ENCODE data around the gene RABGAP1L. TPM values are rescaled to one million over a fixed set of nuclear protein-coding genes. Genes with fewer than 3 reads are reported as not detected.
A peak's percentile ranks its signal among the peaks of the same experiment; 100 is the strongest.
"Not testable (repeated sequence)": the region's sequence is repeated elsewhere in the genome, so short reads cannot be mapped to it uniquely, and the experiment has no call there.

RABGAP1L gene
- total RNA-seq, 1 donor from 2014 or later = 19.3 TPM

DNA sequence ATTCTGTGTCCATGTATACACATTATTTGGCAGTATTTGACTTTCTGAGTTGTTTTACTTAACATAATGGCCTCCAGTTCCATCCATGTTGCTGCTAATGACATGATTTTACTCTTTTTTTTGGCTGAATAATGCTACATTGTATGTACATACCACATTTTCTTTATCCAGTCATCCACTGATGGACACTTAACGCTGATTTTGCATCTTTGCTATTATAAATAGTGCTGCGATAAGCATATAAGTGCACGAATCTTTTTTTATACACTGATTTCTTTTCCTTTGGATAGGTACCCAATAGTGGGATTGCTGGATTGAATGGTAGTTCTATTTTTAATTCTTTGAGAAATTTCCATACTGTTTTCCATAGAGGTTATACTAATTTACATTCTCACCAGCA lies 544.0 kb downstream of the RABGAP1L start:
- no peak for DNase-seq (ENCODE audit: low read depth in 2 of 2)

- DNase-seq (ENCODE audit: low read depth in 2 of 2) = no peak
Observed at GRCh38 chr1:174704300-174704699, 545.0 kb downstream of the RABGAP1L start.

DNA sequence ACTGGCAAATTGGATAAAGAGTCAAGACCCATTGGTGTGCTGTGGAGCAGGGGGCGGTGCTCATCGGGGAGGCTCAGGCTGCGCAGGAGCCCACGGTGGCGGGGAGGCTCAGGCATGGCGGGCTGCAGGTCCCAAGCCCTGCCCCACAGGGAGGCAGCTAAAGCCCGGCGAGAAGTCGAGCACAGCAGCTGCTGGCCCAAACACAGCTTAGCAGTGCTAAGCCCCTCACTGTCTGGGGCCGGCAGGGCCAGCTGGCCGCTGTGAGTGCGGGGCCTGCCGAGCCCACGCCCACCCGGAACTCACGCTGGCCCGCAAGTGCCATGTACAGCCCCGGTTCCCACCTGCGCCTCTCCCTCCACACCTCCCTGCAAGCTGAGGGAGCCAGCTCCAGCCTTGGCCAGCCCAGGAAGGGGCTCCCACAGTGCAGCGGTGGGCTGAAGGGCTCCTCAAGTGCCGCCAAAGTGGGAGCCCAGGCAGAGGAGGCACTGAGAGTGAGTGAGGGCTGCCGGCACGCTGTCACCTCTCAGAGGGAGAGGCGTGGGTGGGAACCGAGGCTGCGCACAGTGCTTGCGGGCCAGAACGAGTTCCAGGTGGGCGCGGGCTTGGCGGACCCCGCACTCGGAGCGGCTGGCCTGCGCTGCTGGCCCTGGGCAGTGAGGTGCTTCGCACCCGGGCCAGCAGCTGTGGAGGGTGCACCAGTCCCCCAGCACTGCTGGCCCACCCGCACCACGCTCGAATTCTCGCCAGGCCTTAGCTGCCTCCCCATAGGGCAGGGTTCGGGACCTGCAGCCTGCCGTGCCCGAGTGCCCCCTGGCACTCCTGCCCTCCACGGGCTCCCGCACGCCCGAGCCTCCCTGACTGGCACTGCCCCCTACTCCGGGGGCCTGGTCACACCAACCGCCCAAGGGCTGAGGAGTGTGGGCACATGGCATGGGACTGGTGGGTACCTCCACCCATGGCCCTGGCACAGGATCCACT lies 551.8 kb downstream of the RABGAP1L start:
- DNase-seq (ENCODE audit: low read depth in 2 of 2) = no peak

- DNase-seq (ENCODE audit: low read depth in 2 of 2) = not testable (repeated sequence)
Observed at GRCh38 chr1:174711848-174712247, 552.5 kb downstream of the RABGAP1L start.

DNA sequence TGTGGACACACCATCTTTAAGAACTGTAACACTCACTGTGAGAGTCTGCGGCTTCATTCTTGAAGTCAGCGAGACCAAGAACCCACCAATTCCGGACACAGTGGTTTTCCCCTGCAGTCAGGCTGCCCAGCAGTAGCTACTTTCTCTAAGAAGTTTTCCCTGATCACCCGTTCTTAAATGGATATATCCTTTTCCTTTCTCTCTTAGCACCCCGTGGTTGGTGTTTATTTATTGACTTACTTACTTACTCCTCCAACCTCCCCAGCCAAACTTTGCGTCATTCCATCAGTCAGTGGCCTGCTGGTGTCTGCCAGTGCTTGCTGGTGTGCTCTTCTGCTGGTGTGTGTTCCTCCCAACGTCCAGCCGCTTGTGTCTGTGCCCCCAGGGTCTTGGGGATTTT lies 553.2 kb downstream of the RABGAP1L start:
- DNase-seq (ENCODE audit: low read depth in 2 of 2) = no peak

GRCh38 chr1:174713796-174714195 lies 554.5 kb downstream of the RABGAP1L start:
- DNase-seq (ENCODE audit: low read depth in 2 of 2) = peak; percentile 42 to 50

DNA sequence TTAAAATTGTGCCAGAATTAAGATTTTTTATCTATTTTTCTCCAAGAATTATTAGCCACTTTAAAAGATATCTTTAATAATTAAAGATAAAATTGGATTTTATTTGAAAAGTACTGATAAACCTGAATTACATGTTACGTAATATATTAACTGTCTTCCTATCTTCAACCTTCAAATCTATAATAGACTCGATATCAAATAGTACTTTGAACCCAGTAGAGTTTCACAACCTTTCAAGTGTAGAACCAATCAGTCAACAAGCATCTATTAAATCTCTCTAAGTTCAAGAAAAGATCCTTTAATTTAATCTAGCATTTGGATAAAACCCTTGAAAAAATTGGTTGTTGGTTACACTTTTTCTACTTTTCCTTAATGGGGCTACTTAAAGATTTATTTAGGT lies 559.9 kb downstream of the RABGAP1L start:
- DNase-seq (ENCODE audit: low read depth in 2 of 2) = no peak

- DNase-seq (ENCODE audit: low read depth in 2 of 2) = no peak
Observed at GRCh38 chr1:174720618-174721017, 561.3 kb downstream of the RABGAP1L start.

GRCh38 chr1:174721246-174721645 lies 561.9 kb downstream of the RABGAP1L start:
- DNase-seq (ENCODE audit: low read depth in 2 of 2) = no peak

DNA sequence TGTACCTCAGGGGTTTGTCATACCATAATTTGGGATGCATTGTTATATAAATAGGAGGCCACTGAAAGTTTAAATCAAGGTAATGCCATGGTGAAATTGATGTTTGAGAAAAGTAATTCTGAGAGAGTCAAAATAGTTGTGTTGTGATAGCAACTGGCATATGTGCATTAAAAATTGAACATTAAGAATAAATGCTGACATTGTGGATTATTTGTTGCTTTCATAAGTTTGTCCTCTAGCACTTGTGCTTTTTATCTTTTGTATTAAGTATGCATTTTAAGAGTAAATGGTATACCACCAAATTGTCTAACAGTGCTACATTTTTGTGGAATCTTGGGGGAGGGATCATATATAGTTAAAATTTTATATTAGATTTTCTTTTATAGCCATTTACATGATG lies 564.5 kb downstream of the RABGAP1L start:
- DNase-seq (ENCODE audit: low read depth in 2 of 2) = no peak

- no peak for DNase-seq (ENCODE audit: low read depth in 2 of 2)
Observed at GRCh38 chr1:174724219-174724618, 564.9 kb downstream of the RABGAP1L start.

- DNase-seq (ENCODE audit: low read depth in 2 of 2) = peak; percentile 25 to 37
Observed at GRCh38 chr1:174726167-174726879, 567.0 kb downstream of the RABGAP1L start.

GRCh38 chr1:174726880-174727585 lies 567.7 kb downstream of the RABGAP1L start:
- no peak for DNase-seq (ENCODE audit: low read depth in 2 of 2)

DNA sequence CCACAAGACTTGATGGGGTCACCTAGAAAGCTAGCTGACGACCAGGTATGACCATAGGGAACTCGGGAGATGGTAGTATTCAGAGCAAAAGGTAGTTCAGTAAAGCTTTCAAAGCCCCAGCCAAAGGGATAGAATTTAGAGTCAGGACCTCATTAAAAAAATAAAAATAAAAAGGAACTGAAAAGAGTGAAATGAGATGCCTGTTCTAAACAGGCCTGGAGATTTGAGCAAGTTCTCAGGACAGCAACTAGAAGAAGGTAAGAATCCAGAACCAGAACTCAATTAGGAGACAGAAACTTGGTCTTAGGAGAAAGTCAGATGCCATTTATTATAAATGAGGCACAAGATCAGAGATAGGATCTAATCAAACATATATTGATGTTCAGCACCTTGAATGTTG lies 575.0 kb downstream of the RABGAP1L start:
- DNase-seq (ENCODE audit: low read depth in 2 of 2) = no peak

GRCh38 chr1:174736831-174737230 lies 577.5 kb downstream of the RABGAP1L start:
- DNase-seq (ENCODE audit: low read depth in 2 of 2) = no peak

GRCh38 chr1:174740249-174740968 lies 581.1 kb downstream of the RABGAP1L start:
- DNase-seq (ENCODE audit: low read depth in 2 of 2) = no peak

DNA sequence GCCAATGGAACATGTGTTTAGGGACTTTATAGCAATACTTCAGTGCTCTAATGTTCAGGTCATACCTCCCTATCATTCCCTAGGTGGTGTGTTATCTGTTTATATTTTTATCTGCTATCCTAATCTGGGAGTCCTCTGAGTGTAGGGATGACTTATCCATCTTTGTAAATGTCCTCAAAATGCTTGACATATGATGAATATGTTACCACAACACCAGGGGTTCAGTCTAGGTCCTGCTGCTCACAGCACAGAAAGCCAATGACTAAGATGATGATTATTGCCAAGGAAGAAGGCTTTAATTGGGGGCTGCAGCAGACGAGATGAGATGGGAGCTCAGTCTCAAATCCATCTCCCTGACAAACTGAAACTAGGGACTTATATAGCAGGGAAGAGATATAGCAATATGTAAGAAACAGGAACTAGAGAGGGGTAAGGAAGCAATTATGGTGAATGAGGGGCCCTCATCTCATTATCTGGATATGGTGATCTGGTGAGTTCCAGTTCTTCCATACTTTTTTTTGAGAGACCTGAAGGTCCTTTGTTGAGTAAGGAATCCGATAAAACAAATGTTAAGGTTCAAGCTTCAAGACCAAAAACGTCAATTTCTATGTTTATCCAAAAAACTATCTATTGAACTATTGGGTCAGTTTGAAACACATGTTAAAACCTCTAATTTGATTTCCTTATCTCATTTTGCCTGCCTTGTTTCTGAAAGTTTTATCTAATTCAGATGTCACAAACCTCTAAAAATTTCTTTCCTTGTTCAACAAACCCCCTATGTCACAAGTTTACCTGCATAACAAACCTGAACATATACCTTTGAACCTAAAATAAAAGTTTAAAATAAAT lies 583.7 kb downstream of the RABGAP1L start:
- DNase-seq (ENCODE audit: low read depth in 2 of 2) = no peak

- peak; percentile 41 to 54 for DNase-seq (ENCODE audit: low read depth in 2 of 2)
Observed at GRCh38 chr1:174743654-174744561, 584.6 kb downstream of the RABGAP1L start.

DNA sequence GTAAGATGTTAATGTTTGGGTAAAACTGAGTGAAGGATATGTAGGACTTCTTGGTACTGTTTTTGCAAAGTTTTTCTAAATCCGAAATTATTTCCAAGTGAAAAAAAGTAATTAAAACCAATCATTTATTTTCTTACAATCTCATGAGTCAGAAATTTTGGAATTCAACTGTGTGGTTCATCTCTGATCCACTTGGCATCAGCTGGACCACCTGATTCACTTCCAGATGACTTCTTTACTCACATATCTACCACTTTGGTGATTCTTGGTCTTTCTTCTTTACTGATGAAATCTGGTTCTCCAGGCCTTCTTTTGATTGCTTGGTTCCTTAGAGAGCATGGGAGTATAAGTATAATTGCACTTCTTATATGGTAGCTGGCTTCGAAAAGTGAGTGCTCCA lies 585.6 kb downstream of the RABGAP1L start:
- no peak for DNase-seq (ENCODE audit: low read depth in 2 of 2)
